ENCODE measurements around the gene AATK. TPM values are rescaled to one million over a fixed set of nuclear protein-coding genes. Genes with fewer than 3 reads are reported as not detected.

AATK gene
- polyA plus RNA-seq, 1 of the 3 experiments (the other 2 are of a cell fraction): 0.51 TPM

GRCh38 chr17:81158688-81159590 lies 7.1 kb downstream of the AATK start:
- 75% methylated on average over 39 of the region's 43 CpGs for WGBS (ENCODE audit: low lambda C conversion rate)
- ChIA-PET POLR2A (no interaction called here), CTCF (interaction anchor here (0.8 to 2.2 kb wide), 6 partner anchors 16 to 395 kb away, joined by 3 to 14 read pairs (median 3); no protein-coding TSS in a partner anchor)

GRCh38 chr17:81157848-81158687 lies 8.0 kb downstream of the AATK start:
- DNase-seq: no peak
- Histone ChIP-seq H3F3A (replicated peaks; ENCODE audit: insufficient read depth) (no peaks in the 10 kb centered on the region), H3K79me2 (ENCODE audit: insufficient read depth) (no peaks in the 10 kb centered on the region), H3K4me2 (no peak overlapping the region), H3K4me1 (ENCODE audit: control insufficient read depth in 1 of 2, insufficient read depth in 2 of 2, low read depth in 1 of 2, low read length in 1 of 2) (peaks cover 0 to 1% of the 10 kb centered on the region in 2 experiments; a peak in 1 of 4 replicates), H3K9ac (no peak overlapping the region), H3K36me3 (replicated peaks in 1 of 2; ENCODE audit: control insufficient read depth in 1 of 2, insufficient read depth in 2 of 2, low read length in 1 of 2) (no peaks in the 10 kb centered on the region), H3K4me3 (ENCODE audit: low read depth in 2 of 2, low read length in 1 of 2) (no peak overlapping the region), H2AFZ (ENCODE audit: low read depth) (no peak overlapping the region), H3K9me2 (no peaks in the 10 kb centered on the region), H4K20me1 (ENCODE audit: insufficient read depth) (no peaks in the 10 kb centered on the region), H3K9me3 (no peaks in the 10 kb centered on the region), H3K27me3 (ENCODE audit: insufficient read depth) (no peaks in the 10 kb centered on the region), H3K27ac (ENCODE audit: low read depth in 2 of 2, low read length in 1 of 2) (no peak overlapping the region)
- TF ChIP-seq RCOR1 (IDR thresholded peaks at IDR 0.05; ENCODE audit: low read length) (no peak), CHD2 (IDR thresholded peaks at IDR 0.05; ENCODE audit: low read length, partially characterized antibody) (no peak), SIN3A (IDR thresholded peaks at IDR 0.05; ENCODE audit: borderline replicate concordance, low read depth, low read length) (no peak), FOXJ3 (CRISPR knock-in tag; IDR thresholded peaks at IDR 0.05) (no peak), RXRA (IDR thresholded peaks at IDR 0.05; ENCODE audit: borderline replicate concordance, low read depth) (no peak), ZBTB33 (IDR thresholded peaks at IDR 0.05; ENCODE audit: borderline replicate concordance, low read depth) (no peak), FOSL2 (IDR thresholded peaks at IDR 0.05; ENCODE audit: borderline replicate concordance, low read depth) (no peak), CTCF (IDR thresholded peaks at IDR 0.05) (no peak), SMC3 (IDR thresholded peaks at IDR 0.05; ENCODE audit: low read depth, low read length) (no peak)
- WGBS (ENCODE audit: low lambda C conversion rate): 83% methylated on average over 28 of the region's 39 CpGs
- CTCF ChIA-PET: interaction anchor here (0.8 to 2.2 kb wide), 6 partner anchors 16 to 396 kb away, joined by 3 to 14 read pairs (median 3); no protein-coding TSS in a partner anchor
- POLR2A ChIA-PET: no interaction called here

More at GRCh38 chr17:81158688-81159590, 7.1 kb downstream of the AATK start:
- DNase-seq: no peak
- Histone ChIP-seq H3F3A (replicated peaks; ENCODE audit: insufficient read depth) (no peaks in the 10 kb centered on the region), H3K4me3 (ENCODE audit: low read depth in 2 of 2, low read length in 1 of 2) (no peak overlapping the region), H3K79me2 (ENCODE audit: insufficient read depth) (no peaks in the 10 kb centered on the region), H4K20me1 (ENCODE audit: insufficient read depth) (no peaks in the 10 kb centered on the region), H3K9me2 (no peaks in the 10 kb centered on the region), H3K36me3 (replicated peaks in 1 of 2; ENCODE audit: control insufficient read depth in 1 of 2, insufficient read depth in 2 of 2, low read length in 1 of 2) (no peaks in the 10 kb centered on the region), H2AFZ (ENCODE audit: low read depth) (no peak overlapping the region), H3K9ac (no peak overlapping the region), H3K27me3 (ENCODE audit: insufficient read depth) (no peaks in the 10 kb centered on the region), H3K27ac (ENCODE audit: low read depth in 2 of 2, low read length in 1 of 2) (no peak overlapping the region), H3K4me1 (ENCODE audit: control insufficient read depth in 1 of 2, insufficient read depth in 2 of 2, low read depth in 1 of 2, low read length in 1 of 2) (peaks cover 0 to 4% of the 10 kb centered on the region in 2 experiments; a peak in 1 of 4 replicates), H3K9me3 (no peaks in the 10 kb centered on the region), H3K4me2 (no peak overlapping the region)
- TF ChIP-seq IRF3 (IDR thresholded peaks at IDR 0.05; ENCODE audit: low read depth, low read length): no peak
- no peak for TF ChIP-seq SIN3A (IDR thresholded peaks at IDR 0.05; ENCODE audit: borderline replicate concordance, low read depth, low read length)
- no peak for TF ChIP-seq TEAD4 (IDR thresholded peaks at IDR 0.05; ENCODE audit: borderline replicate concordance, insufficient read depth)
